Mammary epithelial cell (primary cell): ENCODE results near the gene RIN1.

Experiments
- CTCF ChIP-seq, 2 donors: IDR thresholded peaks in 1 of 2; conservative IDR thresholded peaks in 1 of 2; 2 replicates each; pipeline ENCODE4 v1.5.1; 2011 to 2012; ENCODE audit warnings: inconsistent platforms in 2 of 2, low read length in 2 of 2, mild to moderate bottlenecking in 2 of 2, control low read depth in 1 of 2, low read depth in 1 of 2; ENCODE audit not compliant: insufficient read depth in 1 of 2; ENCODE audit errors: extremely low read depth in 1 of 2
- EZH2 ChIP-seq: IDR thresholded peaks from 2 replicates; pipeline ENCODE4 v1.6.1; 2012; ENCODE audit warnings: low read length, inconsistent platforms, borderline replicate concordance

- TF ChIP-seq CTCF (conservative IDR thresholded peaks at IDR 0.05 in 1 of 2, IDR thresholded peaks at IDR 0.05 in 1 of 2; ENCODE audit: extremely low read depth in 1 of 2, insufficient read depth in 1 of 2, low read depth in 1 of 2, low read length in 2 of 2) = no peak
- no peak for TF ChIP-seq EZH2
Observed at GRCh38 chr11:66293352-66293751, 42.9 kb downstream of the RIN1 start.
